Karpas-422 (cell line): ENCODE results near the gene OR6A2. TPM values are rescaled to one million over a fixed set of nuclear protein-coding genes. Genes with fewer than 3 reads are reported as not detected.
"Not testable (repeated sequence)": the region's sequence is repeated elsewhere in the genome, so short reads cannot be mapped to it uniquely, and the experiment has no call there.

Source experiments
- DNase-seq: peaks from one replicate; pipeline ENCODE4 v3.0.0-alpha.2; 2015
- H2AFZ ChIP-seq: fragments of 200-600 bp; sonication (generic); 2 replicates; pipeline ENCODE4 v1.6.1; 2014; ENCODE audit warnings: antibody characterized with exemption, low read length, mixed read lengths
- H3K27ac ChIP-seq: fragments of 200-600 bp; sonication (generic); 2 replicates; pipeline ENCODE4 v1.5.1; 2014; ENCODE audit warnings: mild to moderate bottlenecking, low read length, moderate library complexity
- H3K27me3 ChIP-seq: fragments of 200-600 bp; sonication (generic); 2 replicates; pipeline ENCODE4 v1.6.1; 2014; ENCODE audit warnings: low read length, mixed read lengths
- H3K36me3 ChIP-seq: fragments of 200-600 bp; sonication (generic); 2 replicates; pipeline ENCODE4 v1.6.1; 2014; ENCODE audit warnings: low read length, mixed read lengths; ENCODE audit not compliant: insufficient read depth
- H3K4me1 ChIP-seq: fragments of 200-600 bp; sonication (generic); 2 replicates; pipeline ENCODE4 v1.6.1; 2014; ENCODE audit warnings: mild to moderate bottlenecking, low read length, mixed read lengths
- H3K4me2 ChIP-seq: fragments of 200-600 bp; sonication (generic); 2 replicates; pipeline ENCODE4 v1.6.1; 2014; ENCODE audit warnings: low read length, low read depth, mild to moderate bottlenecking; ENCODE audit not compliant: poor library complexity, severe bottlenecking
- H3K4me3 ChIP-seq: fragments of 200-600 bp; sonication (generic); 2 replicates; pipeline ENCODE4 v1.5.1; 2014; ENCODE audit warnings: mild to moderate bottlenecking, antibody characterized with exemption, low read length, mixed read lengths
- H3K79me2 ChIP-seq: fragments of 200-600 bp; sonication (generic); 2 replicates; pipeline ENCODE4 v1.6.1; 2014; ENCODE audit warnings: mild to moderate bottlenecking, low read length, mixed read lengths
- H3K9ac ChIP-seq: fragments of 200-600 bp; sonication (generic); 2 replicates; pipeline ENCODE4 v1.6.0; 2014; ENCODE audit warnings: low read length
- H3K9me2 ChIP-seq: fragments of 200-600 bp; sonication (generic), shearing (Covaris generic); replicated peaks from 2 replicates; pipeline ENCODE4 v1.6.0; 2014; ENCODE audit warnings: mild to moderate bottlenecking, low read length, moderate library complexity; ENCODE audit not compliant: insufficient read depth
- H3K9me3 ChIP-seq: fragments of 300-700, 200-600 bp; sonication (generic); 2 replicates; pipeline ENCODE4 v1.6.1; 2014; ENCODE audit warnings: low read length, mixed read lengths
- H4K20me1 ChIP-seq: fragments of 200-600 bp; sonication (generic); 2 replicates; pipeline ENCODE4 v1.6.1; 2014; ENCODE audit warnings: mild to moderate bottlenecking, antibody characterized with exemption, low read length, low read depth; ENCODE audit not compliant: insufficient read depth
- total RNA-seq: library from RNA; depleted of rRNA; stranded (reverse); fragments of >200 nt; shearing (Covaris generic); gene quantifications from 2 replicates; pipeline ENCODE4 v1.2.3, GENCODE V29; 2014; ENCODE audit warnings: low replicate concordance

Gene OR6A2
- total RNA-seq, 1 experiment from 2014 or later = 2.9 TPM

DNA sequence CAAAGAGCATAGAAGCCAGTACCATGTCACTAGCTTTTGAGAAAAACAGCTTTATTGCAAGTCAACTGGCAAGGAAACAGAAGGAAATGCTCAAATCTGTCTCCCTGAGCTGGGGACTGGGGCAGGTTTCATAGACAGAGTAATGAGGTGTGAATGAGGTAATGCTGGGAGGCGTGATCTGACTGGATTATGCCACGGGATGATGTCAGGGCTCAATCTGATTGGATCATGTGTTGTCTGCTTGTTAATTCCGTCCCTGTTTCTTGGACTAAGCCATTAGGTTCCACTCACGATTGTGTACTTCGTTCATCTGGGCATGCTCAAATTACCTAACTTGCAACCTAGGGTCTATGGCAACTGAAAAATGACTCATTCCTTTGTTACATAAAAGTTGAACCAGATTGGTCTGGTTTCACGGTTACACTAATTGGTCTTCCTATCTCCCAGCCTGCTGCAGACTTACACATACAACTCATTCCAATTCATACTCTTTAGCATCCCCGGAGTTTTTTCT is 25.8 kb upstream of the OR6A2 start:
- Histone ChIP-seq H3K79me2 (no peaks in the 10 kb centered on the region), H3K4me3 (no peak overlapping the region), H3K36me3 (no peaks in the 10 kb centered on the region), H3K9ac (no peak overlapping the region), H3K4me1 (no peaks in the 10 kb centered on the region), H3K27me3 (no peaks in the 10 kb centered on the region), H3K9me2 (no peaks in the 10 kb centered on the region), H2AFZ (no peak overlapping the region), H4K20me1 (no peaks in the 10 kb centered on the region), H3K27ac (no peak overlapping the region), H3K4me2 (no peak overlapping the region), H3K9me3 (no peaks in the 10 kb centered on the region)
- DNase-seq = no peak

DNA sequence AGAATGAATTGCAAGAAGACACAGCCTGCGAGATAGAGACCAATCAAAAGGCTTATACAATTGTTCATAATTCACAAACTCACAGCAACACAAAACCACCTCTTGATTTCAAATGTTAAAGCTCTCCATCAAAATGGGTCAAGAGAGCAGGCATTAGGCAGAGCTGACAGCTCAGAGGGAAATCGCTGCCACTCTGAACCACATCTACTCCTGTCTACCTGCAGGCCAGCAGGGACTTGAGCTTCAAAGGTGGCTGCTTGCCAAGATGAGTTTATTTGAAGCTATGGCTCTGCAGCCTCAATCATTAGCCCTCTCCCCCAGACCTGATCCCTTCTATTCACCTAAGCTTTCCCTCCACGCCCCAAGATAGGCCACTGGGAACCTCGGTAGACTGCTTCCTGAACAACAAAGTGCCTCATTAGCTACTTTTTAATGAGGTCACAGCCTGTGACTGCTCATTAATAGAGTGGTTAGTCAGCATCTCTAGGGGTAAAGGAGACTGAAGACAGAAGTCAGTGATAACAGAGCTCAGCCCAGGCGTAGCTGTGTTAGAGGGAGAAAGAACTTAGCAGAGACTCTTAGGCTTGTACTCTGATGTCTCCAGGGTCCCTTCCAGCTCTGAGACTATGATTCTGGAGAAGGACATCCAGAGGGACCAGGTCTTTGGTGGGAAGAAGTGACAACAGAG is 24.8 kb upstream of the OR6A2 start:
- Histone ChIP-seq H4K20me1 (no peaks in the 10 kb centered on the region), H3K79me2 (no peaks in the 10 kb centered on the region)

DNA sequence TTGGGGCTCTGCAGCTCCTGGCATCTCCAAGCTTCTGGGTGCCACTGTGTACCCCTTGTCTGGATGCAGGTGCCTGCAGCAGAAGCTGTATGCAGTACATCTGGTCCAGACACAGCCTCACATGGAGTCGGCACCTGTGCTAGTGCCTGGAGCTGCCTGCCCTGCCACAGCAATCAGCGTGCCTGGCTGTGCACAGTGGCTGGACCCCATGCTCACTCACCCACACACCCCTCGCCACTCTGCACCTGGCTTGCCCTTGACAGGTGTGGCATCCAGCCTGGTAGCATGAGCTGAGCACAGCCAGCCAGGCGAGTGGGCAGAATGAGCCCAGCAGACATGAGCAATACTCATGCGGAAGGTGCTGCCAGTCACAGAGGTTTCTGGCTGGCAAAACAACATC is 19.5 kb upstream of the OR6A2 start:
- no peak for DNase-seq
- no peak overlapping the region for H3K4me2 ChIP-seq
- no peaks in the 10 kb centered on the region for H4K20me1 ChIP-seq
- H3K9me3 ChIP-seq = no peaks in the 10 kb centered on the region
- no peak overlapping the region for H3K27ac ChIP-seq
- H3K4me1 ChIP-seq = no peaks in the 10 kb centered on the region
- no peak overlapping the region for H3K4me3 ChIP-seq
- H3K27me3 ChIP-seq = no peaks in the 10 kb centered on the region
- H3K9me2 ChIP-seq = no peaks in the 10 kb centered on the region
- H3K9ac ChIP-seq = no peak overlapping the region
- no peaks in the 10 kb centered on the region for H3K36me3 ChIP-seq
- H2AFZ ChIP-seq = no peak overlapping the region
- H3K79me2 ChIP-seq = no peaks in the 10 kb centered on the region

More for the DNA sequence above, 24.8 kb upstream of the OR6A2 start:
- H3K4me2 ChIP-seq = no peak overlapping the region
- no peaks in the 10 kb centered on the region for H3K36me3 ChIP-seq
- no peaks in the 10 kb centered on the region for H3K9me3 ChIP-seq
- H3K27me3 ChIP-seq = no peaks in the 10 kb centered on the region
- H3K27ac ChIP-seq = no peak overlapping the region
- H2AFZ ChIP-seq = no peak overlapping the region
- no peaks in the 10 kb centered on the region for H3K9me2 ChIP-seq
- no peak overlapping the region for H3K4me3 ChIP-seq
- no peak overlapping the region for H3K9ac ChIP-seq
- DNase-seq = no peak
- no peaks in the 10 kb centered on the region for H3K4me1 ChIP-seq

DNA sequence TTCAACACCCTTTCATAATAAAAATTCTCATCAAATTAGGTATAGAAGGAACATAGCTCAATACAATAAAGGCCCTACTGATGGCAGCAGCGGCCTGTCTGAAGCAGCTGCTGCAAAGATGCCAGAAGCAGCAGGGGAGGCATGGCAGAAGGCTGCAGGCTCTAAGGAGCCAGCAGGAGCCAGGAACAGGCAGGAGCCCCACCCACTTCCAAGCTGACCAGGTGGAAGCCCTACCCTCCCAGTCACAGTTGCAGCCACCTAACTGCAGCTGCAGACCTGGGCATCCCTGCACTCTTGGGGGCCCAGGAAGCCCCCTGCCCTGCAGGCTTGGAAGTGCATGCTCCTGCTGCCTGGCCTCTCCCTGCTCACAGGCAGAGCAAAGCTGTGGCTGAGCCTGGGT is 18.2 kb upstream of the OR6A2 start:
- Histone ChIP-seq H3K27ac (no peak overlapping the region), H3K4me1 (no peaks in the 10 kb centered on the region), H3K79me2 (no peaks in the 10 kb centered on the region), H3K36me3 (no peaks in the 10 kb centered on the region), H3K4me3 (no peak overlapping the region), H4K20me1 (no peaks in the 10 kb centered on the region), H3K4me2 (no peak overlapping the region), H3K9me2 (no peaks in the 10 kb centered on the region), H3K27me3 (no peaks in the 10 kb centered on the region), H2AFZ (no peak overlapping the region), H3K9me3 (no peaks in the 10 kb centered on the region), H3K9ac (no peak overlapping the region)
- peak; percentile 45 for DNase-seq

DNA sequence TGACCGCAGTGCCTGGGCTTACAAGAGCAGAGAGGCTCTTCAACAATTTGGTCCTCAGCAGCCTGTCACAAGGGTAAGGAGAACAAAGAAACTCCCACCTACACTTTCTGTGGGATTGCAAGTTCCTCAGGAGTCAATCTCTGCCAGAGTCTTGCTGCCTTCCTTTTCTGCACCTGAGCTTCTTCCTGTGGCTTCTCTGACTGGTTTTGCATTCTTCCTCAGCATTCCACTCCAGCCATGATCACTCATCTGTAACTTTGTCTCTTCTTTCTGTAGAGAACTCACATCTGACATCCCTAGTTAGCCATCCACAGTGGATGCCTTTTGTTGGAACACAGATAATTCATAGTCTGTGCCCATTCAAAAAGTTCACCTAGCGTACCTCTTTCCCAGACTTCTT is 14.2 kb upstream of the OR6A2 start:
- no peak overlapping the region for H2AFZ ChIP-seq
- no peak overlapping the region for H3K27ac ChIP-seq
- no peak overlapping the region for H3K4me3 ChIP-seq
- H3K27me3 ChIP-seq = no peaks in the 10 kb centered on the region
- no peaks in the 10 kb centered on the region for H3K36me3 ChIP-seq
- H3K4me2 ChIP-seq = no peak overlapping the region
- H3K9me2 ChIP-seq = no peaks in the 10 kb centered on the region
- H3K79me2 ChIP-seq = no peaks in the 10 kb centered on the region
- no peaks in the 10 kb centered on the region for H3K9me3 ChIP-seq
- no peaks in the 10 kb centered on the region for H4K20me1 ChIP-seq
- no peaks in the 10 kb centered on the region for H3K4me1 ChIP-seq
- DNase-seq = no peak
- no peak overlapping the region for H3K9ac ChIP-seq

DNA sequence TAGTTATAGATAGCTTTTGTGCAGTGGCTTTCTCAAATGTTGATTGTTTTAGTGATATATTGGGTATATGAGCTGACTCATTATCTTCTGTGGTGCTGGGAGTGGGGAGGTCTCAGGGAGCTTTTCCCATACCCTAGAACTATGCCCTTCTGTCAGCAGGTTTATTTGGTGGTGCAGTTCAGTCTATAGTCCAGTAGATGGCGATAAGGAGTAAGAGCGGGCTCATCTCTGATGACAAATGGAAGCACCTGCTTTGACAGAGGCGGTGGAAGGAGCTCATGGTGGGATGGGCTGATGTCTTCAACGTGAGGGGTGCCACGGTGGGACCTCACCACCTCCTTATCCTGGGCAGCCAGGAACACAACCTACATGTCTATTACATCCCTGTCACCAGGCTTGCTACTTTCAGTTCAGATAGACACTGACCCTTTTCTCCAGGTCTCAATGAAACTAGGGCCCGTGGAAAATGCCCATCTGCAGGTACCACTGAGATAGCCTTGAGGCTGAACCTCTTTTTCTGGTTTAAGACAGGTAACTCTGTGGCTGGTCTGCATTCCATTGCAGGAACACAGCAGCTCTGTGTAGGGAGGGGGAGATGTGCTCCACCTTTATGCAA is 13.0 kb upstream of the OR6A2 start:
- H3K9ac ChIP-seq = no peak overlapping the region
- no peak overlapping the region for H3K27ac ChIP-seq
- no peak overlapping the region for H3K4me2 ChIP-seq
- no peaks in the 10 kb centered on the region for H3K27me3 ChIP-seq
- H3K36me3 ChIP-seq = no peaks in the 10 kb centered on the region
- no peaks in the 10 kb centered on the region for H4K20me1 ChIP-seq
- H3K4me3 ChIP-seq = no peak overlapping the region
- no peaks in the 10 kb centered on the region for H3K9me2 ChIP-seq
- H2AFZ ChIP-seq = no peak overlapping the region
- H3K9me3 ChIP-seq = no peaks in the 10 kb centered on the region
- H3K79me2 ChIP-seq = no peaks in the 10 kb centered on the region
- peak; percentile 86 for DNase-seq
- H3K4me1 ChIP-seq = no peaks in the 10 kb centered on the region

DNA sequence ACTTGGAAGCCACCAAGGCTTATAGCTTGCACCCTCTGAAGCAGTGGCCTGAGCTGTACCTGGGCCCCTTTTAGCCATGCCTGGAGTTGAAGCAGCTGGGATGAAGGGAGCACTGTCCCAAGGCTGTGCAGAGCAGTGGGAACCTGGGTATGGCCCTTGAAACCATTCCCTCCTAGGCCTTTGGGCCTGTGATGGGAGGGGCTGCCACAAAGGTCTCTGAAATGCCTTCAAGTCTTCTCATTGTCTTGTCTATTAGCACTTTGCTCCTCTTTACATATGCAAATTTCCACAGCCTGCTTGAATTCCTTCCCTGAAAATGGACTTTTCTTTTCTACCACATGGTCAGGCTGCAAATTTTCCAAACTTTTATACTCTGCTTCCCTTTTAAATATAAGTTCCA is 1.6 kb upstream of the OR6A2 start:
- H3K27ac ChIP-seq, H3K4me3 ChIP-seq, H3K4me2 ChIP-seq, H3K9me2 ChIP-seq, H3K4me1 ChIP-seq, DNase-seq, H3K79me2 ChIP-seq, H3K36me3 ChIP-seq, H3K27me3 ChIP-seq, H3K9me3 ChIP-seq, H4K20me1 ChIP-seq, H3K9ac ChIP-seq, H2AFZ ChIP-seq: not testable (repeated sequence)

DNA sequence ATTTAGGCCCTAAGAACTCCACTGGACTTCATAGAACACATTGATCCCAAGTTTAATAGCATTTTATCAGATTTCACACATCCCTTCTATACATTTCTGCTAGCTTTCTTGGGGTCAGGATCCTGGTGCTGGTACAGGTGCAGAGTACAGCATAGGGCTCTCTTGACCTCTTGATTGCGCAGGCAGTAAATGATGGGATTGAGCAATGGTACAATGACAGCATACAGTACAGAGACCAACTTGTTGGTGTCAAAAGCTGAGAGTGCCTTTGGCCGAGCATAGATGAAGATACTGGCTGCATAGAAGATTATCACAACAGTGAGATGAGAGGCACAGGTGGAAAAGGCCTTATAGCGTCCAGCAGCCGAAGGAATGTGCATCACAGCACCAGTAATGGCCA is 4.8 kb downstream of the OR6A2 start:
- H3K36me3 ChIP-seq = no peaks in the 10 kb centered on the region
- no peaks in the 10 kb centered on the region for H3K4me1 ChIP-seq
- no peak overlapping the region for H3K4me3 ChIP-seq
- H3K4me2 ChIP-seq = no peak overlapping the region
- no peak overlapping the region for H3K9ac ChIP-seq
- H3K9me2 ChIP-seq = no peaks in the 10 kb centered on the region
- no peak for DNase-seq
- H3K9me3 ChIP-seq = no peaks in the 10 kb centered on the region
- no peaks in the 10 kb centered on the region for H3K79me2 ChIP-seq
- no peaks in the 10 kb centered on the region for H4K20me1 ChIP-seq
- no peaks in the 10 kb centered on the region for H3K27me3 ChIP-seq
- no peak overlapping the region for H2AFZ ChIP-seq
- H3K27ac ChIP-seq = no peak overlapping the region
